Peyer's patch (tissue), 4 donors: ENCODE data around the gene RRP15.

Source experiments
- CTCF ChIP-seq, 6 experiments: fragments of 450-650 bp in 4 of 6; fragments of 200-600 bp in 2 of 6; sonication (generic) in 1 of 6; IDR thresholded peaks; one replicate each; pipeline ENCODE4 v1.5.1; 2017 to 2019; ENCODE audit warnings: antibody characterized with exemption in 6 of 6, mild to moderate bottlenecking in 3 of 6, moderate library complexity in 1 of 6
- POLR2A ChIP-seq, 2 donors: fragments of 450-650 bp; IDR thresholded peaks; one replicate each; pipeline ENCODE4 v1.5.1; 2017; ENCODE audit warnings: antibody characterized with exemption in 2 of 2, mild to moderate bottlenecking in 2 of 2, moderate library complexity in 2 of 2

GRCh38 chr1:218347336-218347722 lies 62.2 kb downstream of the RRP15 start:
- no peak for TF ChIP-seq CTCF (IDR thresholded peaks at IDR 0.05)
- TF ChIP-seq POLR2A (IDR thresholded peaks at IDR 0.05): no peak
